Measurements from ENCODE around the gene TTBK2. TPM values are rescaled to one million over a fixed set of nuclear protein-coding genes. Genes with fewer than 3 reads are reported as not detected.
A peak's percentile ranks its signal among the peaks of the same experiment; 100 is the strongest.

Gene TTBK2
- total RNA-seq, 5 donors from 2014 or later (not counting 1 experiment from before 2014, with no cell fraction given): 26.2 to 30.7 (median 26.9) TPM

GRCh38 chr15:42921342-42921731 lies 759 bp upstream of the TTBK2 start:
- CTCF ChIA-PET: interaction anchor here in 1 of 2 donors (0.8 to 1.4 kb wide), 3 partner anchors 9 to 155 kb away, joined by 3 to 4 read pairs (median 3); no protein-coding TSS in a partner anchor
- H3K27ac Mint-ChIP-seq: peak overlapping the region; percentile 86 to 94
- peak in 33 of 35 experiments; percentile 2 to 63 (median 28) for DNase-seq
- peaks cover 27 to 35% (median 34%) of the 10 kb centered on the region in 3 donors for H3K4me1 Mint-ChIP-seq
- Histone ChIP-seq H3K27me3 (replicated peaks in 1 of 2; ENCODE audit: control insufficient read depth in 2 of 2, extremely low read depth in 1 of 2, insufficient read depth in 2 of 2, low read length in 1 of 2) (no peaks in the 10 kb centered on the region), H3K36me3 (ENCODE audit: control insufficient read depth in 2 of 2, extremely low read depth in 1 of 2, insufficient read depth in 1 of 2, low read length in 1 of 2) (no peaks in the 10 kb centered on the region), H3K27ac (ENCODE audit: low read length) (peak overlapping the region; percentile 36), H3K4me1 (ENCODE audit: control insufficient read depth in 1 of 2, extremely low read depth in 1 of 2, insufficient read depth in 2 of 2, low read length in 2 of 2) (peaks cover 14% of the 10 kb centered on the region in 2 experiments), H3K9me3 (no peaks in the 10 kb centered on the region), H3K4me3 (ENCODE audit: control insufficient read depth in 1 of 2, extremely low read depth in 1 of 2, low read length in 1 of 2) (peak overlapping the region; percentile 75 to 85)
- no peaks in the 10 kb centered on the region for H3K9me3 Mint-ChIP-seq
- peak overlapping the region; percentile 98 for H3K4me3 Mint-ChIP-seq
- WGBS (ENCODE audit: insufficient coverage): 0% methylated on average over 1 of the region's 19 CpGs
- ATAC-seq (replicated peaks in 1 of 4): peak; percentile 25 to 44 (median 34)
- POLR2A ChIA-PET: no interaction called here
- no peaks in the 10 kb centered on the region for H3K27me3 Mint-ChIP-seq
- H3K36me3 Mint-ChIP-seq: no peaks in the 10 kb centered on the region

- Histone ChIP-seq H3K36me3 (ENCODE audit: control insufficient read depth in 2 of 2, extremely low read depth in 1 of 2, insufficient read depth in 1 of 2, low read length in 1 of 2) (no peaks in the 10 kb centered on the region), H3K4me1 (ENCODE audit: control insufficient read depth in 1 of 2, extremely low read depth in 1 of 2, insufficient read depth in 2 of 2, low read length in 2 of 2) (peaks cover 14% of the 10 kb centered on the region in 2 experiments), H3K9me3 (no peaks in the 10 kb centered on the region), H3K4me3 (ENCODE audit: control insufficient read depth in 1 of 2, extremely low read depth in 1 of 2, low read length in 1 of 2) (peak overlapping the region; percentile 75 to 85), H3K27me3 (replicated peaks in 1 of 2; ENCODE audit: control insufficient read depth in 2 of 2, extremely low read depth in 1 of 2, insufficient read depth in 2 of 2, low read length in 1 of 2) (no peaks in the 10 kb centered on the region), H3K27ac (ENCODE audit: low read length) (peak overlapping the region; percentile 43)
- DNase-seq (peak in 31 of 35 experiments; percentile 1 to 55 (median 20)), ATAC-seq (replicated peaks in 1 of 4) (peak in 3 of 4 experiments; percentile 13 to 16 (median 13))
- WGBS (ENCODE audit: insufficient coverage): 0% methylated on average over 19 of the region's 40 CpGs
- Mint-ChIP-seq H3K27me3 (no peaks in the 10 kb centered on the region), H3K9me3 (no peaks in the 10 kb centered on the region), H3K4me3 (peak overlapping the region; percentile 98), H3K27ac (peak overlapping the region; percentile 76 to 93), H3K36me3 (no peaks in the 10 kb centered on the region), H3K4me1 (peaks cover 35 to 45% (median 45%) of the 10 kb centered on the region in 3 donors)
- CTCF ChIA-PET: no interaction called here
- POLR2A ChIA-PET: no interaction called here
These were observed 619 bp downstream of the TTBK2 start for GRCh38 chr15:42919799-42920518.

GRCh38 chr15:42919308-42919707 lies 1.3 kb downstream of the TTBK2 start:
- H3K27ac Mint-ChIP-seq: peak overlapping the region; percentile 76 to 93
- Histone ChIP-seq H3K36me3 (ENCODE audit: control insufficient read depth in 2 of 2, extremely low read depth in 1 of 2, insufficient read depth in 1 of 2, low read length in 1 of 2) (no peaks in the 10 kb centered on the region), H3K9me3 (no peaks in the 10 kb centered on the region), H3K4me3 (ENCODE audit: control insufficient read depth in 1 of 2, extremely low read depth in 1 of 2, low read length in 1 of 2) (no peak overlapping the region), H3K27ac (ENCODE audit: low read length) (no peak overlapping the region), H3K27me3 (replicated peaks in 1 of 2; ENCODE audit: control insufficient read depth in 2 of 2, extremely low read depth in 1 of 2, insufficient read depth in 2 of 2, low read length in 1 of 2) (no peaks in the 10 kb centered on the region), H3K4me1 (ENCODE audit: control insufficient read depth in 1 of 2, extremely low read depth in 1 of 2, insufficient read depth in 2 of 2, low read length in 2 of 2) (peaks cover 14% of the 10 kb centered on the region in 2 experiments)
- H3K27me3 Mint-ChIP-seq: no peaks in the 10 kb centered on the region
- ChIA-PET CTCF (interaction anchor here in 1 of 2 donors (0.6 kb wide), 1 partner anchor 267 kb away, joined by 3 read pairs; no protein-coding TSS in a partner anchor), POLR2A (no interaction called here)
- peak in 1 of 35 experiments; percentile 7 for DNase-seq
- peak overlapping the region; percentile 98 for H3K4me3 Mint-ChIP-seq
- WGBS (ENCODE audit: insufficient coverage): no CpG with 5 or more reads among the region's 2 CpGs
- ATAC-seq (replicated peaks in 1 of 4): no peak
- H3K9me3 Mint-ChIP-seq: no peaks in the 10 kb centered on the region
- no peaks in the 10 kb centered on the region for H3K36me3 Mint-ChIP-seq
- peaks cover 40 to 51% (median 49%) of the 10 kb centered on the region in 3 donors for H3K4me1 Mint-ChIP-seq

- no peaks in the 10 kb centered on the region for H3K36me3 Mint-ChIP-seq
- H3K4me1 Mint-ChIP-seq: peaks cover 40 to 60% (median 50%) of the 10 kb centered on the region in 3 donors
- no peaks in the 10 kb centered on the region for H3K27me3 Mint-ChIP-seq
- Histone ChIP-seq H3K4me1 (ENCODE audit: control insufficient read depth in 1 of 2, extremely low read depth in 1 of 2, insufficient read depth in 2 of 2, low read length in 2 of 2) (peaks cover 14% of the 10 kb centered on the region in 2 experiments), H3K27ac (ENCODE audit: low read length) (no peak overlapping the region), H3K9me3 (no peaks in the 10 kb centered on the region), H3K4me3 (ENCODE audit: control insufficient read depth in 1 of 2, extremely low read depth in 1 of 2, low read length in 1 of 2) (no peak overlapping the region), H3K27me3 (replicated peaks in 1 of 2; ENCODE audit: control insufficient read depth in 2 of 2, extremely low read depth in 1 of 2, insufficient read depth in 2 of 2, low read length in 1 of 2) (no peaks in the 10 kb centered on the region), H3K36me3 (ENCODE audit: control insufficient read depth in 2 of 2, extremely low read depth in 1 of 2, insufficient read depth in 1 of 2, low read length in 1 of 2) (no peaks in the 10 kb centered on the region)
- H3K4me3 Mint-ChIP-seq: peak overlapping the region in 1 of 3 donors; percentile 17
- no peaks in the 10 kb centered on the region for H3K9me3 Mint-ChIP-seq
- CTCF ChIA-PET: interaction anchor here in 1 of 2 donors (0.7 to 2.0 kb wide), 3 partner anchors 8 to 188 kb away, joined by 3 to 5 read pairs (median 5); no protein-coding TSS in a partner anchor
- POLR2A ChIA-PET: interaction anchor here in 1 of 2 donors (0.5 to 0.6 kb wide), 2 partner anchors 18 to 189 kb away, joined by 3 to 5 read pairs; no protein-coding TSS in a partner anchor
- WGBS (ENCODE audit: insufficient coverage): no CpG with 5 or more reads among the region's 5 CpGs
- no peak for ATAC-seq (replicated peaks in 1 of 4)
- no peak for DNase-seq
- no peak overlapping the region for H3K27ac Mint-ChIP-seq
These were observed 2.5 kb downstream of the TTBK2 start for GRCh38 chr15:42918047-42918446.

GRCh38 chr15:42915654-42916315 lies 4.8 kb downstream of the TTBK2 start:
- no peak overlapping the region for H3K27ac ChIP-seq (ENCODE audit: low read length)
- Mint-ChIP-seq H3K4me1 (peaks cover 45 to 61% (median 51%) of the 10 kb centered on the region in 3 donors), H3K9me3 (no peaks in the 10 kb centered on the region), H3K4me3 (no peak overlapping the region), H3K36me3 (no peaks in the 10 kb centered on the region), H3K27ac (no peak overlapping the region), H3K27me3 (no peaks in the 10 kb centered on the region)
- H3K36me3 ChIP-seq (ENCODE audit: control insufficient read depth in 2 of 2, extremely low read depth in 1 of 2, insufficient read depth in 1 of 2, low read length in 1 of 2): no peaks in the 10 kb centered on the region
- WGBS (ENCODE audit: insufficient coverage): 89% methylated on average over 1 of the region's 3 CpGs
- ATAC-seq (replicated peaks in 1 of 4) (no peak), DNase-seq (no peak)
- H3K27me3 ChIP-seq (replicated peaks in 1 of 2; ENCODE audit: control insufficient read depth in 2 of 2, extremely low read depth in 1 of 2, insufficient read depth in 2 of 2, low read length in 1 of 2): no peaks in the 10 kb centered on the region
- POLR2A ChIA-PET: no interaction called here
- no peaks in the 10 kb centered on the region for H3K9me3 ChIP-seq
- CTCF ChIA-PET: no interaction called here
- peaks cover 7 to 10% of the 10 kb centered on the region in 2 experiments for H3K4me1 ChIP-seq (ENCODE audit: control insufficient read depth in 1 of 2, extremely low read depth in 1 of 2, insufficient read depth in 2 of 2, low read length in 2 of 2)
- H3K4me3 ChIP-seq (ENCODE audit: control insufficient read depth in 1 of 2, extremely low read depth in 1 of 2, low read length in 1 of 2): no peak overlapping the region

- H3K9me3 ChIP-seq: no peaks in the 10 kb centered on the region
- Mint-ChIP-seq H3K27me3 (no peaks in the 10 kb centered on the region), H3K4me1 (peaks cover 46 to 63% (median 51%) of the 10 kb centered on the region in 3 donors), H3K4me3 (peak overlapping the region in 1 of 3 donors; percentile 13), H3K27ac (peak overlapping the region in 1 of 2 donors; percentile 13), H3K36me3 (no peaks in the 10 kb centered on the region), H3K9me3 (no peaks in the 10 kb centered on the region)
- H3K27me3 ChIP-seq (replicated peaks in 1 of 2; ENCODE audit: control insufficient read depth in 2 of 2, extremely low read depth in 1 of 2, insufficient read depth in 2 of 2, low read length in 1 of 2): no peaks in the 10 kb centered on the region
- POLR2A ChIA-PET: interaction anchor here in 1 of 2 donors (0.5 to 0.6 kb wide), 2 partner anchors 37 to 1185 kb away, joined by 3 read pairs; no protein-coding TSS in a partner anchor
- no peak for ATAC-seq (replicated peaks in 1 of 4)
- CTCF ChIA-PET: no interaction called here
- no peak overlapping the region for H3K4me3 ChIP-seq (ENCODE audit: control insufficient read depth in 1 of 2, extremely low read depth in 1 of 2, low read length in 1 of 2)
- WGBS (ENCODE audit: insufficient coverage): no CpG with 5 or more reads among the region's 5 CpGs
- H3K36me3 ChIP-seq (ENCODE audit: control insufficient read depth in 2 of 2, extremely low read depth in 1 of 2, insufficient read depth in 1 of 2, low read length in 1 of 2): no peaks in the 10 kb centered on the region
- no peak overlapping the region for H3K27ac ChIP-seq (ENCODE audit: low read length)
- DNase-seq: no peak
- H3K4me1 ChIP-seq (ENCODE audit: control insufficient read depth in 1 of 2, extremely low read depth in 1 of 2, insufficient read depth in 2 of 2, low read length in 2 of 2): peaks cover 5 to 10% of the 10 kb centered on the region in 2 experiments
These were observed 5.7 kb downstream of the TTBK2 start for GRCh38 chr15:42914728-42915497.
